ENCODE results near the gene KLHL10.
"Not testable (repeated sequence)": the region's sequence is repeated elsewhere in the genome, so short reads cannot be mapped to it uniquely, and the experiment has no call there.

The KLHL10 gene

DNA sequence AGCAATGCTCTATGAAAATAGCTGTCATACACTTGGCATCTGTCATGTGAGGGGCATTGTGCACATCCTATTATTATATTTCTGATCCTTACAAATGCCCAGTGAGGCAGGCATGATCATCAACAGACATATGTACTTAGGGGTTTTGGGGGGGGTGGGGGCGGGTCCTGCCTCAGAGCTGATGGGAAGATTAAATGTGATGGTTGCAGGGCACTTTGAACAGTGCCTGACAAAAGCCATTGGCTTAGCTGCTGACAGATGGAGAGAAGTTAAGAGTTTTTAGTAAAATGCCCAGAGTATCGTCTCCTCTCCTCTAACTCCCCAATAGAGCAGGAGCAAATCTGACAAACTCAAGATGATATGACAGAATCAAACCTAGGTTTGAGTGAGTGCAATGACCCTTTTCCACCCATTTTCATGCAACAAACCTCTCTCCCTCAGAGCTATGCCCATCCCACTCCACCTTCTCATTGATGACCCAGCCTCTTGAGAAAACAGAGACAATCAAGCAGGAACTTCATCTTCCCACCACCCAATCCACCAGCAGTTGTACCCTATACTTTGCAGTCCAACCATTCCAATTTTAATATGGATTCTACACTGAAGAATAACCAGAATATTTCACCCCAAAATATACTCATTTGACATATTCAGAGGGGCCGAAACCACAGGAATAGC, 22.8 kb downstream of the KLHL10 start:
- no peak for DNase-seq

GRCh38 chr17:41863074-41863848, 25.6 kb downstream of the KLHL10 start:
- peak in 1 of 3 donors; percentile 9 for DNase-seq

GRCh38 chr17:41864498-41864835, 26.8 kb downstream of the KLHL10 start:
- DNase-seq, result peak in 2 of 3 donors; percentile 17 to 19

DNA sequence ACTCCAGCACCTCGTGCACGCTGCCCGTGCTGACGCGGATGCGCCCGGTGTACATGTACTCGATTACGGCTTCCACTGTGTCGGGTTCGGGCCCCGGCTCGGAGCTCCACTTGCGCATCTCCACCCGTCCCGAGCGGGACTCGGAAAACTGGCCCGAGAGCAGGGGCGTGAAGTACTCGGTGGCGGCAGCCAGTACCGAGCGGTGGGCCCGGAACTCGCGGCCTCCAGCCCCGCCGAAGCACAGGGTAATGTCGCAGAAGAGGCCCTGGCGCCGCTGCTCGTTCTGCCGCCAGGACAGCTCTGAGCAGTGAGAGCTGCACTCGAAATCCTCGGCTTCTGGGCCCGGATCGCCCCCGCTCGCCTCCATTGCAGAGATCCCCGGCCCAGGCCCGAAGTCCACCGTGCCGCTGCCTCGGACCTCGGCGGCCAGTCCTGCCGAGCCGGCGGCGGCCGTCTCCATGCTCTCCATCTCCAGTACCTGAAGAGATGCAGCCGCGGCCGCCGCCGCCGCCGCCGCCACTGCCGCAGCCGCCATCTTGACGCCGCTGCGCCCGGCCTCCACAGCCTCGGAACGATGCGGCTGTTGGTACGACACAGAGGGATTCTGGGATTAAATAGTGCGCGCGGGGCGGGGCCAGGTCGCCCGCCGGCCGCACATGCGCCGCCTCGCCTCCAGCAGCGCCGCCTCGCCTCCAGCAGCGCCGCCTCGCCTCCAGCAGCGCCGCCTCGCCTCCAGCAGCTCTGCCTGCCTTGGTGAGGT, 27.4 kb downstream of the KLHL10 start, which contains the start of gene KLHL11:
Gene KLHL11 (minus strand): TSS at position 588 of the 760 bp plus-strand sequence. CDS start 53 bp downstream, at position 535.
- DNase-seq, result peak; percentile 91 to 96 (median 96)

DNA sequence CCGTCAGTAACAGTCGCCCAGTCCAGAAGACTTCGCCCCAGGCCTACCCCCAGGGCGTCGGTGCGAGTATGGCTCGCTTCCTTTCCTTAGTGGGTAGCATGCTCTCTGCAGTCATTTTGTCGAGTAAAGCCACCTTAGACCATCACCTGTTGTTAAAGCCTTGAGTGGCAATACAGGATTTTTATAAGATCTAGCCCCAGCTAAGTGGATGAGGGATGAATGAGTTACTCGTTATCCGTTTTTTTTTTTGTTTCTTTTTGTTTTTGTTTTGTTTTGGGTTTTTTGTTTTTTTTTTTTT, 27.9 kb downstream of the KLHL10 start:
- no peak for DNase-seq

DNA sequence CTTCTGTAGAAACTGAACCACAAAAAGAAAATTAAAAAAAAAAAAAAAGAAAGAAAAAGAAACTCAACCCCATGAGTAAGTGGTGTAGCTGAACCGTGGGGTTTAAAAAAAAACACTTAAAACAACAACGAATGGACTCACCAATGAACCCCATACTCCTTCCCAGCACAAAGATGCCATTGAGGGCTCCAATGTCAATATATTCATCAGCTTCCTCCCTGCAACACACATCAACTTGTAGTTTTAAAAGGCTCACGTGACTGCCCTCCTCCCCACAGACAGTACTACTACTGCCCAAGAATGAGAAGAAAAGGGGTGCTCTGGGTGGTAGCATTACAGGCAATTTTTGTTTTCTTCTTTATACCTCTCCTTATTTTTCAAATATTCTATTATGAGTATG, 30.9 kb downstream of the KLHL10 start:
- DNase-seq, result no peak

GRCh38 chr17:41869426-41869825, 31.8 kb downstream of the KLHL10 start:
- DNase-seq, result no peak

- no peak for DNase-seq
These were observed 32.5 kb downstream of the KLHL10 start for GRCh38 chr17:41870097-41870496.

- no peak for DNase-seq
These were observed 33.0 kb downstream of the KLHL10 start for GRCh38 chr17:41870627-41871026.

- DNase-seq, result no peak
These were observed 34.2 kb downstream of the KLHL10 start for GRCh38 chr17:41871789-41872188.

GRCh38 chr17:41873559-41874292, 36.1 kb downstream of the KLHL10 start:
- DNase-seq, result no peak

DNA sequence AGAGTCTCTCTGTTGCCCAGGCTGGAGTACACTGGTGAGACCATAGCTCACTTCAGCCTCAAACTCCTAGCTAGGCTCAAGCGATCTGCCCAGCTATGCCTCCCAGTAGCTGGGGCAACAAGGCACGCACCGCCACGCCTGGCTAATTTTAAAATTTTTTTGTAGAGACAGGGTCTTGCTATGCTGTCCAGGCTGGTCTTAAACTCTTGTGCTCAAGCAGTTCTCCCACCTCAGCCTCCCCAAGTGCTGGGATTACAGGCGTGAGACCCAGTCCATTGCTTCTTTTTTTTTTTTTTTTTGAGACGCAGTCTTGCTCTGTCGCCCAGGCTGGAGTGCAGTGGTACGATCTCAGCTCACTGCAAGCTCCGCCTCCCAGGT, 36.7 kb downstream of the KLHL10 start:
- not testable (repeated sequence) for DNase-seq

DNA sequence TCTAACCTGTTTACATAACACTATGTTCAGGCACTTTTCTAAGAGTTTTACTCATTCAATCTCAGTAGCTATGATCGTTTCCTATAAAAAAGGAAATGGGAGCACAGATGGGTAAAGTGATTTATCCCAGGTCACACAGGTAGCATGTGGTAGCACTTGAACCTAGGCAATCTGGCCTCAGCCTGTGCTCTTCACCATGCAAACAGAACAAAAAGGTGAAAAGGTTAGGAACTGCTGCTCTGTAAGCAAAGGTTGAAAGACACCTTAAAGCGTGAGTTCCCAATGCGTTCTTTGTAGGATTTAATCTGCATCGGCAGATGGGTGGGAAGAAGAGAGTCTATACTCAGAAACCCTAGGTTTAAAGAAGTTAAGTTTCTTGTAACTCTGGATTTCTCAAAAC, 42.5 kb downstream of the KLHL10 start:
- no peak for DNase-seq

- no peak for DNase-seq
These were observed 45.1 kb downstream of the KLHL10 start for GRCh38 chr17:41882756-41883155.

- peak in 1 of 3 donors; percentile 10 for DNase-seq
These were observed 48.1 kb downstream of the KLHL10 start for GRCh38 chr17:41885733-41886132.

DNA sequence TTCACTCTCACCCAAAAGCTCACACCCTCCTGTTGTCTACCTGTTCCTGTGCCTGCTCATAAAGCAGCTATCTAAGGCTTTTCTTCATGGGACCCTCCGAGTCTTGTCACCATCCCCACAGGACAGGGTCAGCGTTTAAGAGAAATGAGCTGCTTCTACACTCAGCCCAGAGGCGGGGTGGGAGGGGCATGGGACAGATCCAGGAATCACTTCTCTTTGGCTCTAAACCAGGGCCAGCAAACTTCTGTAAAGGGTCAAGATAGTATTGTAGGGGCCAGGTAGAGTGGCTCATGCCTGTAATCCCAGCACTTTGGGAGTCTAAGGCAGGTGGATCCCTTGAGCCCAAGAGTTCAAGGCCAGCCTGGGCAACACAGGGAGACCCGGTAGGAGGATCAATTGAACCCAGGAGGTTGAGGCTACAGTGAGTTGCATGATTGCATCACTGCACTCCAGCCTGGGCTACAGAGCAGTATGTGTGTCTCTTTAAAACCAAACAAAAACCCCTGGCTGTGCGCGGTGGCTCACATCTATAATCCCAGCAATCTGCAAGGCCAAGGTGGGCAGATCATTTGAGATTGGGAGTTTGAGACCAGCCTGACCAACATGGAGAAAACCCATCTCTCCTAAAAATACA, 50.8 kb downstream of the KLHL10 start:
- DNase-seq, result no peak

GRCh38 chr17:41891135-41892020, 53.8 kb downstream of the KLHL10 start:
- DNase-seq, result no peak

- no peak for DNase-seq
These were observed 54.4 kb downstream of the KLHL10 start for GRCh38 chr17:41892021-41892376.

DNA sequence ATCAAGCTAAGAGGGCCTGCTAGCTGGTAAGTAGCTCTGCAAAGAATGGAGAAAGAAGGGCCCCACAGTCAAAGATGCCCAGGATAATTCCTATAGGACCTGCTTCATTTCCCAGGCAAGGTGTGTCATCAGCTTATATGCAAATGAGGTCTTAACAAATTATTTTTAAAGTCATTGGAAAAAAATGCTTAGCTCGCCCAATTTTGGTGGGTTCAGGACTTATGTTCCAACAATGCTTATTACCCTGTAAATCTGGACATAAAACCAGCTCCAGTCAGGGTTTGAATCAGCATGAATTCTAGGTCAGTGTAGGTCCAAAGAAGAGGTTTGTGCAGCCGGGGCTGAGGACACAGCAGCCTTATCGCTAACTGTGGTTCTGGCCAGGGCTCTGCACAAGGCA, 55.8 kb downstream of the KLHL10 start:
- no peak for DNase-seq

DNA sequence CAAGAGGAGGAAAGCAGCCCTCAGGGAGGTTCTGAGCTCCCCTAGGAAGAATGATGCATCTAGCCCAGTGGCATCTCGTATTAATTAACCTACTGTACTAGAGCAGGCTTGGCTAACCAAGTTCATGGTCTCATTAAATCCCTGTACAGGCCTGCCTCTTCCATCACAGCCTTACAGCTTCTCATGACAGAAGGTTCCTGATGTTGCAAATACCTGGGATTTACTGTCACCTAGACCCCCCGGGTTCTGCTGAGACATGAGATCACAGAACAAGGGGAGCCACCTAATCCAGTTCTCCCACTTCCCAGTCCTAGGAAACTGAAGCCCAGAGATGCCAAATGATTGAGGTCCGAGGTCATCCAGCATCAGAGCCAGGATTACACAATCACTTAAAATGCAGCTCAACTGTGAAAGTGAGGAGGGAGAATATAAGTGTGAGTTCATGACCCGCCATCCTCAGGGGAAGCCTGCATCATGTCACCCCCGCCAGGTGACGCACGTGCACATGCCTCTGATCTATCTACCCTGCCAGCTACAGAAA, 57.2 kb downstream of the KLHL10 start:
- no peak for DNase-seq

DNA sequence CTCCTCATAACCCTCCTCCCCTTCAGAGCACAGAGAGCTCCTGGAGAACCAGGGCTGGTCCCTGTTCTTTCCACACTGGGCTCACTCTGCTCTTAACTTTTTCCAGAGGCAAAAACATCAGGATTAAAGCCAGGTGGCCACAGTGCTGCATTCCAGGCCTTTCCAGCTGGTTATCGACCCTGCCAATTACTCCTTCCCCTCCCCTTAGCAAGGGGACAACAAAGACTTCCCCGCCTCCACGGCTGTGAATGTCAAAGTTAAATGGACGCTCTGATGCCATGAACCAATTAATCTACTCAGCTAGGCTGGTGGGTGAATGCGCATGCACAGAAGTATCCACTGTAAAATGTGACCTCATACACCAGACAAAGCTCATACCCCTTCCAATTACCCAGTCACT, 58.0 kb downstream of the KLHL10 start:
- no peak for DNase-seq

Measured in suppressor macrophage treated with lipopolysaccharide for 1 hour (primary cell).